GM12874 (cell line): ENCODE results near the gene HRAS.

ENCODE experiments used
- TF ChIP-seq, protein P1 (sequence below): IDR thresholded peaks from 2 replicates; pipeline ENCODE4 v1.5.1; 2011; ENCODE audit warnings: low read depth, mild to moderate bottlenecking, control low read depth, low read length, moderate library complexity; ENCODE audit not compliant: insufficient read depth

Gene HRAS

DNA sequence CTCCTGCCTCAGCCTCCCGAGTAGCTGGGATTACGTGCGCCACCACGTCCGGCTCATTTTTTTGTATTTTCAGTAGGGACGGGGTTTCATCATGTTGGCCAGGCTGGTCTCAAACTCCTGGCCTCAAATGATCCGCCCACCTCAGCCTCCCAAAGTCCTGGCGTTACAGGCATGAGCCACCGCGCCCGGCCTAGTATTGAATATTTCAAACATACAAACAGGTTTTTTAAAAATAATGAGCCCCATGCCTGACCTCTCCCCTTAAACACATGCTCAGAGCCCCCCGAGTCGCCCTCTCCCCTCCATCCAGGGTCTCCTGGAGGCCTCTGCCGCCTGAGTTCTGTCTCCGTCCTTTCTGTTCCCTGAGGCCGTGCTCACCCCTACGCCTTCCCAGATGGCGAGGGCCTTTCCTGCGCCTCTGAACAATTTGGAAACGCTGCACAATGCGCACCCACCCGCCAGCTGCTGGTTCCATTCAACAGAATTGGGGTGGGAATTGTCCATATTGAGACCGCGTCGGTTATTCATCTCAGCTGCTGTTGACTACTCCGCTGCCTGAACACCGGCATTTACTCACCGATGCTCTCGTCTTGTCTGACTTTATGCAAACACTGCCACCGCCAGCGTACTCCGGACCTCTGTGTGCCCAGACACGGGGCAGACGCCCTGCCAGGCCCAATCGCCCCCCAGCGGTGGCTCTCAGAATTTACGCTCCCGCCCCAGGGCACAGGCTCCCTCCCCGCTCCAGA is 14.8 kb downstream of the HRAS start:
- TF ChIP-seq, protein P1, sequence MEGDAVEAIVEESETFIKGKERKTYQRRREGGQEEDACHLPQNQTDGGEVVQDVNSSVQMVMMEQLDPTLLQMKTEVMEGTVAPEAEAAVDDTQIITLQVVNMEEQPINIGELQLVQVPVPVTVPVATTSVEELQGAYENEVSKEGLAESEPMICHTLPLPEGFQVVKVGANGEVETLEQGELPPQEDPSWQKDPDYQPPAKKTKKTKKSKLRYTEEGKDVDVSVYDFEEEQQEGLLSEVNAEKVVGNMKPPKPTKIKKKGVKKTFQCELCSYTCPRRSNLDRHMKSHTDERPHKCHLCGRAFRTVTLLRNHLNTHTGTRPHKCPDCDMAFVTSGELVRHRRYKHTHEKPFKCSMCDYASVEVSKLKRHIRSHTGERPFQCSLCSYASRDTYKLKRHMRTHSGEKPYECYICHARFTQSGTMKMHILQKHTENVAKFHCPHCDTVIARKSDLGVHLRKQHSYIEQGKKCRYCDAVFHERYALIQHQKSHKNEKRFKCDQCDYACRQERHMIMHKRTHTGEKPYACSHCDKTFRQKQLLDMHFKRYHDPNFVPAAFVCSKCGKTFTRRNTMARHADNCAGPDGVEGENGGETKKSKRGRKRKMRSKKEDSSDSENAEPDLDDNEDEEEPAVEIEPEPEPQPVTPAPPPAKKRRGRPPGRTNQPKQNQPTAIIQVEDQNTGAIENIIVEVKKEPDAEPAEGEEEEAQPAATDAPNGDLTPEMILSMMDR, result no peak

DNA sequence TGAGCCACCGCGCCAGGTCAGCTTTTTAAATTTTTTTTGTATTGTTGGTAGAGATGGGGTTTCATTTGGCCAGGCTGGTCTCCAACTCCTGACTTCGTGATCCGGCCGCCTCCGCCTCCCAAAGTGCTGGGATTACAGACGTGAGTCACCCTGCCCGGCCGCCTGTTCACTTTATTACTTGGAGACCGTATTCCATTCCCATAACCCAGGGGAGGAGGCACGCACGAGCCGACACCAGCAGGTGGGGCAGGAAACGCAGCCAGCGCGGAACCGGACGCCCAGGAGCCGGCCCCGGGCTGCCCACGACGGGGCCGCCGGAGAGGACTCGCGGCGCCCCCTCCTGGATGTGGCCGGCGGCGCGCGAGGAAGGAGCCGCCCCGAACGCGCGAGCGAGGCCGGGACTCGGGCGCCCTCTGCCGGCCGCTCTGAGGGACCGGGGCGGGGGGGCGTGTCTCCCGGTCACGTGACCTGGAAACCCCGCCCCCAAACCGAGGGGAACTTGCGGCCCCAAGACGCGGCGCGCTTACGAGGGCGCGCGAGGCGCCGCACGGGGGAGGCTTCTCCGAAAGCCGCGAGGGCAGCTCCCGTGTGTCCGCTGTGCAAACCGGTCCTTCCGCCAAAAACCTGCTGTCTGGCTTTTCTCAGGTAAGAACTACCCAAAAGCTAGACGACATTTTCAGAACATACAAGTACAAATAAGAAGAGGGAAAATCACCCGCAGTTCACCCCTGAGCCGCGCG is 16.7 kb downstream of the HRAS start:
- TF ChIP-seq, protein P1, result peak; percentile 94

DNA sequence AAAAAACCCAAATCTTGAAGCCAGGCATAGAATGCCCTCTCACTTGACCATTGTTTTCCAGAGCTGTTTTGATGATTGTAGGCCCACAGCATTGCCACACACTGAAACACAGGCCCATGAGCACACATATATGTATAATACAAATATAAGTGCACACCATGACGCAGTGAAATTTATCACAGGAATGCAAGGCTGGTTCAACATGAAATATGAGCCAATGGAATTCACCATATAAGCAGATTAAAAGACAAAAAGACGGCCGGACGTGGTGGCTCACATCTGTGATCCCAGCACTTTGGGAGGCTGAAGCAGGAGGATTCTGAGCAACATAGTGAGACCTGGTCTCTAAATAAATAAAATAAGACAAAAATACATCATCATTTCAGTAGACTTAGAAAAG is 19.0 kb downstream of the HRAS start:
- TF ChIP-seq, protein P1, result no peak

DNA sequence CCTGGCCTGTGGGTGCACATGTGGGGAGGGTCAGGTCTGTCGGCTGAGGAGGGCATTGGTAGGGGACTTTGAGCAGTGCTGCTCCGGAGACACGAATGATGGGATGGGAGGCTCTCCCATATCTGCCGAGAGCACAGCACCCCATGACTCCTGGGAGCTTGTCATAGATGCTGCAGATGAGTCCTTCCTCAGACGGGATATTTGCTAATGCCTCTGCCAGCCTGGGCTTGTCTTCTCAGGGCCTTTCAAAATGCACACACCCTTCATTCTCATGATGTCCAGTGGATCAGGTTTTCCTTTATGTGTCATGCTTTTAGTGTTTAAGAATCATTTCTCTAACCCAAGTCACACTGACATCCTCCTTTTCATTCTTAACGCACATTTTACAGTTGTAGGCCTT is 20.2 kb downstream of the HRAS start:
- TF ChIP-seq, protein P1, result no peak

DNA sequence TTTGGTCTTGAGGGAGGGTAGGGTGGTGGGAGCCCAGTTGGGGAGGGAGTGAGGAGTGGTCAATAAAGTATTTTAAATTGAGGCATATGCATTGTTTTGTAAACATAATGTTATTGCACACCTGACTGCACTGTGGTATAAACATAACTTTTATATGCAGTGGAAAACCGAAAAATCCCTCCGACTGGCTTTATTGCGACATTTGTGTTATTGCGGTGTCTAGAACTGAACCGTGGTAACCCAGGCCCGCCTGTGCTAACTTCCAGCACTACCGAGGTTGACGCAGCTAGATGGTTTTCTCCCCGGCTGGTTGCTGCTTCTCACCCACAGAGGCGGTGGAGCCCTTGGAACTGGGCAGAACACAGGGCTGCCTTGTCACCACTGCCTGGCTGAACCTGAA is 20.8 kb downstream of the HRAS start:
- TF ChIP-seq, protein P1, result no peak

DNA sequence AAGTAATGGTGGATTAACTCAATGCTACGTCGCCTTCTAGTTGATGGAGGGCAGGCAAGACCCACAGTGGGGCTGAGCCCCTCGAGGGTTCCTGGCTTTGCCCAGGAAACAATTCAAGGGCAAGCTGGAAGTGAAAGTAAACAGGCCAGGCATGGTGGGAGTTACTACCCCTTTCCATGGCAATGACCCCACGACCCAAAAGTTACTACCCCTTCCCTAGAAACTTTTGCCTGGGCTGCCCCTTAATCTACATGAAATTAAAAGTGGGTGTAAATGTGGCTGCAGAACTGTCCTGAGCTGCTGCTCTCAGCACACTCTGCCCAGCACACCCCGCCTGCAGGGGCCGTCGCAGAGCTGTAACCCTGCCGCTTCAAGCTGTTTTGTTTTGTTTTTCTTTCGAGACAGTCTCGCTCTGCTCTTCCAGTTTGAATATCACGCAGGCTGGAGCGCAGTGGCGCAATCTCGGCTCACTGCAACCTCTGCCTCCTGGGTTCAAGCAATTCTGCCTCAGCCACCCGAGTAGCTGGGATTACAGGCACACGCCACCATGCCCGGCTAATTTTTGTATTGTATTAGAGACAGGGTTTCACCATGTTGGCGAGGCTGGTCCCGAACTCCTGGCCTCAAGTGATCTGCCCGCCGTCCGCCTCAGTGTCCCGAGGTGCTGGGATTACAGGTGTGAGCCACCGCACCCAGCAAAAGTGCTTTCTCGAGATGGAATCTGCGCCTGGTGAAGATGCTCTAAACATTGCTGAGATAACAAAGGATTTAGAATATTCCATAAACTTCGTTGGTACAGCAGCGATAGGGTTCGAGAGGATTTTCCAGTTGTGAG is 22.4 kb downstream of the HRAS start:
- TF ChIP-seq, protein P1, result no peak

DNA sequence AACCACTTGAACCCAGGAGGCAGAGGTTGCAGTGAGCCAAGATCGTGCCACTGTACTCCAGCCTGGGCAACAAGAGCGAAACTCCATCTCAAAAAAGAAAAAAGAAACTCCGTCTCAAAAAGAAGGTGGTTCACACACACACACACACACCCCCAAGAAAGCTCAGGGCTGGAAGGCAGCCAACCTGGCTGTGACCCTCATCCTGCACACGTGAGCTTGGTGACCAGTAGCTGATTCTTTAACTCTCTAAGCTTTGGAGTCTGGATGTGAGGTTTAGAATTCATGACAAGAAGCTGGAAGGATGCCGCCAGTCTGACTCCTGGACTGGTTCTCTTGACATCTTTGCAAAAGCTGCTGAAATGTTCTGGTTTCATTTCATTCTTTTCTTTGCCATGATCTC is 26.4 kb downstream of the HRAS start:
- TF ChIP-seq, protein P1, result no peak
